PC-3 (cell line): ENCODE measurements around the gene ZNF25.

Experiments used
- CTCF ChIP-seq: fragments of 300-600 bp; sonication (generic); conservative IDR thresholded peaks from 2 replicates; pipeline ENCODE4 v1.5.1; 2017; ENCODE audit warnings: antibody characterized with exemption, low read depth, mild to moderate bottlenecking, low read length
- EZH2 ChIP-seq: fragments of 300-600 bp; sonication (generic); IDR thresholded peaks from one replicate; pipeline ENCODE4 v1.6.1; 2017; ENCODE audit warnings: antibody characterized with exemption, mild to moderate bottlenecking, low read length; ENCODE audit not compliant: unreplicated experiment

DNA sequence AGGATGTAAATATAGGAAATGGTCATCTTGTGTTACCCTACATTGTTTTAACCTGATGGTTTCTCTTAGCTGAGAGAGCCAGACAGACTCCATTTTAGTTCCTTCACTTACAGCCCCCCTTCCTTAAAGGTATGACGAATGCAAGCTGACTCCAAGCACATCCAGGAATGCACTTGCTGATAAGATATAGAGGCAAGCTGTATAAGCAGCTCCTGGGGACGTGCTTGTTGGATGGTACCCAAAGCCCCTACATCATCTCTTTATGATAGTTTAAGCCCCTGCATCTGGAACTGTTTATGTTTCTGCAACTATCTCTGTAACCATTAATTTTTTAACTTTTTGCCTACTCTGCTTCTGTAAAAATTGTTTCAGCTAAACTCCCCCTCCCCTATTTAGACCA, 41.7 kb downstream of the ZNF25 start:
- no peak for TF ChIP-seq CTCF
- no peak for TF ChIP-seq EZH2
